NCI-H2227 (cell line): Measurements from ENCODE around the gene GRIA3.

ENCODE experiments used
- DNase-seq: peaks from one replicate; lab custom pipeline; 2025; ENCODE audit not compliant: unreplicated experiment; lab: John Stamatoyannopoulos, UW

Gene GRIA3

DNA sequence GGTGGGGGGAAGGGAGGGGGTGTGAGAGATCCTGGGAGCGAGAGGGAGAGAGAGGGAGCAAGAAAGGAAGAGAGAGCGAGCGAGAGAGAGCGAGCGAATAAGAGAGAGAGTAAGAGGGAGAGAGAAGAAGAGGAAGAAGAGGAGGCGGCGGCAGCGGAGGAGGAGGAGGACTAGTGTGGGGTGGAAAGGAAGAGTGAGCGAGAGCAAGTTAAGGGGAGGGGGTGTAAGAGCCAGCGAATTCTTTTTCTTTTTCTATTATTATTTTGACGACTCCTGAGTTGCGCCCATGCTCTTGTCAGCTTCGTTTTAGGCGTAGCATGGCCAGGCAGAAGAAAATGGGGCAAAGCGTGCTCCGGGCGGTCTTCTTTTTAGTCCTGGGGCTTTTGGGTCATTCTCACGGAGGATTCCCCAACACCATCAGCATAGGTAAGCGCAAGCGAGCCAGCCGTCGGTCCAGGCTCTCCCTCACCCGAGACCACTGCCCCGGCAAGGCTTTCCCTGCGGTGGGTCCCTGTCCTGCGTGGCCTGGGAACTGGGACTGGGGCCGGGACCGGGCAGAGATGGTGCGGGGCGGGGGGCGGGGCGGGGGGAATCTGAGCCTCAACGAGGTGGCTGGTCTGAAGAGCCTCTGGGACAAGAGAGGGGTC lies at the start of gene GRIA3:
GRIA3 (plus strand) TSS at position 60 of the 647 bp plus-strand sequence; CDS start at position 318, 258 bp downstream.
- no peak for DNase-seq

DNA sequence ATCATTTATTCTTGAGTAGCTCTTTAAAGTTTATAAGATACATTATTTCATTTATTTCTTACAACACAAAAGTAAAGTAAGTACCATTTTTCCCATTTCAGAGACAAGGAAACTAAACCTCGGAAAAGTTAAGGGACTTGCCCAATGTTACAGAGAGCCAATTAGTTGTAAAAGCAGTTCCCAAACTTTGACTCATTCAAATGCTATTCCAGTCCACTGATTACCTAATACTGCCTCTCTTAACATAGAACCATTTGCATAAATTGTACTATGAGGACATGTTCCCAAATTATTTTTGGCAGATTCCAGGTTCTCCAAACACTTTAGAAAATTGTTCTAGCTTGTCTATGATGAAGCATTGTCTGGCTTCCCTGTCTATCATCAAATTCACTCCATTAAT lies 45.6 kb upstream of the GRIA3 start:
- DNase-seq: no peak

DNA sequence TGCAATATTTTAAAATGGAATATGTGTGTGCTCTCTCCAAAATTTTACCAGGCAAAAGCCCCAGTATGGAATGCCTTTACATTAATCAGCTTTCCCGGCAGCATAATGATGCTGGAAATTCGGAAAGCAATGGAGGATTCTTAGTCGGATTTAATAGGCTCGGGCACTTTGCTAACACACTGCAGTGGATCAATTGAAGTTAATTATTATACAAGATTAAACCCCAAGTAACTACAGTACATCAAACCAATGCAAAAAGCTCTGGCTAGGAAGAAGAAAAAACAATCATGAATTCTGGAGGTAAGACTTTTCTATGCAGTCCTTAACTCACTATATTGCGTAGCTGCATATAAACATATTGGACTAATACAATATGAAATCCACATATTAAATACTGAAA lies 43.6 kb upstream of the GRIA3 start:
- DNase-seq: no peak

DNA sequence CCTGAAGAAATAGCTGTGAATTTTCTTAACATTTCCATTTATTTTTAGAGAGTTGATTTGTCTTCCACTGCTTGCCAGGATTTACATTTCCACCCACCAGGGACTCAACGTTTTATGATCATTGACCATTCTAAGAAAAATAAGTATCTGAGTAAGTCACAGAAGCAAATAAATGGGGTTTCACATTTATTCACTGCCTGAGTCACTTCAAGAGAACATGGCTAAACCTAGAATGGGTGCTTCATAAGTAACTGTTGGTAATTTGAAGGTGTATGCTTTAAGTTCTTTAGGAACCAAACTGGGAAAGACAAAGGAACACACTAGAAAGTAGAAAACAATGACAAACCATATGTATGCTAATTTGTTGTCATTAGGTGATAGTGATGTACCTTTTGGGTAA lies 43.2 kb upstream of the GRIA3 start:
- DNase-seq: no peak

DNA sequence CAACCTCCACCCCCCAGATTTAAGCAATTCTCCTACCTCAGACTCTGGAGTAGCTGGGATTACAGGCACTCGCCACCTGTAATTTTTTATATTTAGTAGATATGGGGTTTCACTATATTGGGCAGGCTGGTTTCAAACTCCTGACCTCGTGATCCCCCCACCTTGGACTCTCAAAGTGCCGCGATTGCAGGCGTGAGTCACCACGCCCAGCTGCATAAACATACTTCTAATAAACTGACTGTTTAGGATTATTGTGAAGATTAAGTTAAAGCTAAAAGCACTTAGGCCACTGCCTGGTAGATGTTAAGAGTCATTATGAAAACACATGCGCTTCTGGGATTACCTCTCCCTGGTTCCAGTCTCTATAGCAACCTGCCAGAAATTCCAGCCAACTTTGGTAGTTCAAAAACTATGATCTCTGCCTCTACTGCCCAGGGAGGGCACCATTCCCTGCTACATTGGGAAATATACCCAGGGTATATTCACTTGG lies 30.2 kb upstream of the GRIA3 start:
- DNase-seq: no peak

DNA sequence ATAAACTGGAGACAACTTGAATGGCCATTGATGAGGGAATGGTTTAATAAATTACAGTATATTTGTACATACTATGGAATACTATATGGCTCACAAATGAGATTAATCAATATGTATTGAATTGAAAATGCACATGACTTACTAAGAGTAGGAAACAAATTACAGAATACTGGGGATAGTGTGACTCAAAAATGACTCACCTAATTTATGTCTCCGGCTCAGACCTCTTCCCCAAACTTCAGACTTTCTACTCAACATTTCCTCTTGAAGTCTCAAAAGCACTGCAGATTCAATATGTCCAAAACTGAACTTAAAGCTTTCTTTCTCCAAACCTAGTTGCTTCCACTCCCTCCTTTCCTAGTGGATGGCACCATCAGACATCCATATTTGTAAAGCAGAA lies 28.8 kb upstream of the GRIA3 start:
- no peak for DNase-seq

DNA sequence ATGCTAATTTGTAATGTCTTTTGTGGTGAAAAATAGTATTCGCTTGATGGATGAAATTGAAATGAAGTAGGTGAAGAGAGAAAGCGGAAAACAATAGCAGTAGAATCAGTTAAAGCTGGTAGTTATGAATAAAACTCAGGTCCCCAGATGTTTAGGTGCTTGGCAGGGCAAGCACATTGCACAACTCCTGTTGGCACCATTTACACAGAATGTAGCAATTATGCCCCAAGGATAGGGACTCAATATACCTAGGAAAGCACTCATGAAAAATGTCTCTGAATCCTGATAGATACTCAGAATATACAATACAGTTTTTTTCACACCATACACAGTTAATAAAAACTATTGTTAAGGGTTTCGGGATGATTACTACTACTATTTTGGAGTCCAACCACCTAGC lies 26.5 kb upstream of the GRIA3 start:
- DNase-seq: no peak

DNA sequence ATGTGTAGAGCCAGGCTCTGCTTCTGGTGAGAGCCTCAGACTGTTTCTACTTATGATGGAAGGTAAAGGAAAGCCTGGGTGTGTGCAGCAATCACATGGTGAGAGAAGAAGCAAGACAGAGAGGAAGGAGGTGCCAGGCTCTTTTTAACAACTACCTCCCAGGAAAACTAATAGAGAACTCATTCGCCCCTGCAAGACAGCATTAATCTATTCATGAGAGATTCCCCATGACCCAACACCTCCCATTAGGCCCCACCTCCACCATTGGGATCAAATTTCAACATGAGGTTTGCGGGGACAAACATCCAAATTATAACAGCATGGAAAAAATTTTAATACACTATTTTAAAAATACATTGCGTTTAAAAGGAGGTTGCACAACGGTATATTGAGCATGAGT lies 24.7 kb upstream of the GRIA3 start:
- no peak for DNase-seq

DNA sequence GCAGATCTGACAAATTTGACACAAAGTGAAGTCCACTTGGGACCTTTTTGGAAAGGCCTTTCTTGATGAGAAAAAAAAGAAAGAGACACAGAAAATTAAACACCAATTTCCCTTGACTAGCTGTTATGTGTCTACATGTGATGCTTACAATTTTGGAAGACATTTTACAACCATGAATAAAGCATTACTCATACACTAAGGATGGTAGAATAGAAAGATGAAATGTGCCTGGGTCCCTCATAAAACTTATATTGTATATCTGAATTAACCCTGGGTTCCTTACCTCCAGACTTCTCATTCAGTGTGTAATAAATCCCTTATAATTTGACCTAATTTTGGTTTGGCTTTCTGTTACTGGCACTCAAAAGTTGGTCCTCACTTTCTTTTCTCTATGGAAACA lies 16.5 kb upstream of the GRIA3 start:
- DNase-seq: no peak

DNA sequence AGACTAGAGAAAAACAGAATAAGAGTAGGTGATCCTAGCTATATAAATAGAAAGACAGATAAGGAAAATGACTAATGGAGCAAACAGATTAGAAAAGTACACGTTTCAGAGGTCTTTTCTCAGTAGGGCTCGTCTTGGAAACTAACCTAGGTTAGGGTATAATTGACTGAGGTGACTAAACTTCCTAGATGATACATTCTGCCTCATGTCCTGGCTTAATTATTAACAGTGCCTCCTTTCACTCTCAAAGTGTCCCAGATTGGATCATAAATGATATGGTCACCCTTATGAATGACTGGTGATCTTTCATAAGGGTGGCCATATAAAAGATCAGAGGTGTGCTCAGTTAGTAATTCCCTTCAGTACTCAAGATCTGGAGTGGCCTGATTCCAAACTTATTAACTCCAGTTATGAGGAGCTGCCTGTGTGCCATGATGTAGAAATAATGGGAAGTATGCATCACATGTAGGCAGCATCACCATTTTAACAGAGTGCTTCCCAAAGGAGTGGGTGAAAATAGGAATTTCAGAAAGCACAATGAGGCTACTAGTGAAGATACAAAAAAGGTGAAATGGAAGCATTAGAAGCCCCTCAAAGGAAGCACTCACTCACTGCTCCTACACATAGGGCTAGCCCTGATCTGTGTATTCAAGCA lies 14.7 kb upstream of the GRIA3 start:
- no peak for DNase-seq

DNA sequence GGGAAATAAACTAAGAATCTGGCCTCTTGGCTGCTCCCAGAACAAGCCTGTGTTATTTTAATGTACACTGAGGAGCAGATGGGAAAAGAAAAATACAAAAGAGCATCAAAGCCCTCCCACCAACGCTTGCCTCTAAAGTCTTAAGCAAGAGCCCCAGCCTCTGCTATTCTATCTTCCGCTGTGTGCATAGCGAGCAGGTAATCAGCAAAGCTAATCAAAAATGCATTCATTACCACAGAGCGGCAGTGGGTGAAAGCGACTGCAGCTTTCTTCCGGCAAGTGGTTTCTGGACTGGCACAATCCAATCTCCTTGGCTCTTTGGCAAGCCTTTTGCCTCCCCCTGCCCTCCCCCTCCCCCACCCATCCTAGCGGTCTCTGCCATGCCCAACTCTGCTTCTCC lies 13.5 kb upstream of the GRIA3 start:
- DNase-seq: no peak

DNA sequence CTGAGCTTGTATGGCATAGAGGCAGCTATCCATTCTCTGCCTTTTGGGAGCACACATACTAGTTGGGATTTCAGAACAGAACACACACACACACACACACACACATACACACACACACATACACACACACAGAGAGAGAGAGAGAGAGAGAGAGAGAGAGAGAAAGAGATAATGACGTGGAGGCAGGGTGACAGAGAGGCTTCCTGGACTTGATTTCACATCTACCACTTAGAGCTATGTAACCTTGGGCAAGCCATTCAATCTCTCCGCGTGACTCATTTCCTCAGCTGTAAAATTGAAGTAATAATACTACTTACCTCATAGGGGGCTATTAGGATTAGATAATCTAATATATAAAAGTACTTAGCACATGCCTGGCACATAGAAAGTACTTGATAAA lies 12.3 kb upstream of the GRIA3 start:
- no peak for DNase-seq

DNA sequence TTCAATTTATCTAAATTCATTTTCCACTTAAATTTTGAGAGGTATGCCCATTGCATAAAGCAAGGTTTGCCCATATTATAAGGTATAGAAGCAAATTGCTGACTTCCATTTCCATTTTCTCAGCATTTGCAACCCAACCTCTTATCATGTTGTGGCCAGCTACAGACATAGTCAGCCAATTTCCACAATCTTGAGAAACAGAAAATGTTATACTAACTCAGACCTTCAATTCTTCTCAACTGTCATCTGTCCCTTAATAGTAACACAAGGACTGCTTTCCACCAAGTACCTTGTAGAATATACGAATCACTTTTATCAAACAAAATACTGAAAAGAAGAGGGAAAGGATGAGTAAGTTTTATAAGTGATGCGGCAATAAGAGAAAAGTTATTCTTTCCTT lies 11.2 kb upstream of the GRIA3 start:
- no peak for DNase-seq

DNA sequence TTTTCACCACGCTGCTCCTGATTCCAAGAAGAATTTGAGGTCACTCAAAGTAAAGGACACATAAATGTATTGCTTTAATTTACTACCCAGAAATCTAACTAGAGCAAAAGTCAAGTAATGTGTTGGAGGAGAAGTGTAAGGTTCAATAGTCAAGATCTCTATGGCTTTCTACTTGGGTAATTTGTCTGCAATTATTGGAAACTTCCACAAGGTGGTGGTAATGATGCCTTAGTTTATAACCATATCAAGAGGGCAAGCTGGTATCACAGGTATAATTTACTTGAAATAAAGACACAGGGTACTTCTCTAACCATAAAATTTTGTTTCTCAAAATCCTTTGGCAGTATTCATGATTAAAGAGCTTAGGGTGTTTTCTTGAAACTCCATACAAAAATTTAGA lies 10.2 kb upstream of the GRIA3 start:
- DNase-seq: no peak

DNA sequence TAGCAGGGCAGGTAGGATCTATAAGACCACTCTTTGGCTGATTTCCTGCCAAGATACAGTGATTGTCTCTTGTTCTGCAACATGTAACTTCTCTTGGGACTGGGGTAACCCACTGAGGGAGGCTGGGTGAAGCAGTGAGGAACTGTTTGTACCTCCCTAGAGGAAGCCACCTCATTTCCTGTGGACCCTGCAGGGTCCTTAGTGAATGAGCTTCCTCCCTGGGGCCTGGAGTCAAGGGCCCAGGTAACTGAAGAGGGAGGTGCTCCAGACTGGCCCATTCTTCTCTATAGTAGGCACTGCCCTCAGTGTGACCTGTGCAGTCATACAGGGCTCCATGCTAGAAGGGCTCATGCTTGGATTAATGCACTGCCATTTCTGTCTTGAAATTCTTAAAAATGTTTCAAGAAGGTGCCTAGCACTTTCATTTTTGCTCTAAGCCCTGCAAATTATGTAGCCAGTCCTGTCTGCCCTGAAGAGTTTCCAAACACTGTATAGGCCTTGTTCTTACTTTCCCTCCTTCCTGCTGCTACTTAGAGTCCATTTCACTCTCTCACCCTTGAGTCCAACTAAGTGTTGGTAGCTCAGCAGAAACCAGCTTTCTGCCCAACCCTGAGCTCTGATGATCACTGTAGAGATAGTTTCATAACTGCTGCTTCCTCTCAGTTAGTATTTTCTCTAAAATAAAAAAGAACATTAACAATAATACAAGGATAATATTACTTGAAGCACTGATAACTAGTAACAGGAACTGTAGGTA lies 8.5 kb upstream of the GRIA3 start:
- DNase-seq: no peak

DNA sequence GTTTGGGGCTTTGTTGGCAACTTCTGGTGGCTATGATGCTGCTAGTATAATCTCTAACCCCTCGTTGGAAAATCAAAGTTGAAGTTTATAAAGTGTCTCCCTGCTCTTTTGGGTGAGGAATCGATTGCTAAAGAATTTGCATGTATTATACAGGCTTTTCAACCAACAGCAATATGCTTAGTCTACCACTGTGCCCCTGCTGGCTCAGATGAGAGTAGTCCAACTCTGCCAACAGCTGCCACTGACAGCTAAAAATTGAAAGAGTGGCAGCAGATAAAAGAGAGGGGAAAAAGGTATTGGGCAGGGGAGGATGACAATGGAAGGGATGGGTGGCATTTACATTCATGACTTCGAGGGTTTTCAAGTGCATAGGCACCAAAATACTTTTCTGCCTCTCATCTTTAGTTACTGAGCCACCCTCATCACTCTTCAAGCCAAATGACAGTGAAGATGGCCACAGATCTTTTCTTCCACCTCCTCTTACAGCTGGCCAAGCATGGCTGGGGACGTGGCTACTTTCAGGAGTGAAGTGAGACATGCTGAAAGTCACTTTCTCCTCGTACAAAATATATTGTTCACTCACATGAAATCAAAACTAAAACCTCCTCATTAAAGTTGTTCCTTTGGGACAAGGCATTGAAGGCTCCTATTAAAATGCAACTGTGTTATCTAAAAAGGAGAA lies 2.7 kb upstream of the GRIA3 start:
- no peak for DNase-seq

DNA sequence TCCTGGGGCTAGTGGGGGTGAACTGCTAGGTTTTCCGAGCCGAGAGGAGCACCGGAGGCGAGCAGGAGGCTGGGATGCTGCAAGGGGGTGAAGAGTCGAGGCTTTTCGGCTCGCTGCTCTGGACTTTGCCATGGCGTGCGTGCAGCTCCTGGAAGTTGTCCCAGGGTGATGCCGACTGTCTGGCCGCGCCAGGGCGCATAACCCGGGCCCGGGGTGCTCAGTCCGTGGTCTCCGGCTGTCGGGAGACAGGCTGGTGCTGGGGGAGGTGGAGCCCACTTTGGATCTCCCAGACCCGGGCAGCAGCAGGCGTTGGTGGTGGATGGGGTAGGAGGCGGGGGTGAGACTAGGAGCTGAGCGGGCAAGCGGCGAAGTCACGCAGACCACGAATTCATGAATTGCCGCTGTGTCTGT lies 793 bp downstream of the GRIA3 start:
- no peak for DNase-seq

DNA sequence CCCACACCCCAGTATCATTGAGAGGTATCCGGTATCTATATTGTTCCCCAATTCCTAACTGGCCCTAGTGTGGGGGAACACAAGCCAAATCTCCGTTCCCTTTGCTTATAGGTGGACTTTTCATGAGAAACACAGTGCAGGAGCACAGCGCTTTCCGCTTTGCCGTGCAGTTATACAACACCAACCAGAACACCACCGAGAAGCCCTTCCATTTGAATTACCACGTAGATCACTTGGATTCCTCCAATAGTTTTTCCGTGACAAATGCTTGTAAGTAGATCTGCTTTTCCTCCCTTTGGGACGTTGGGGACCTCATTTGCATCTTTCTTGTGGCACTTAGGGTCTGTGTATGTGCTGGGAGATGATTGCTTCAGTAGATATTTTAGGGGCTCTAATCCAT lies 1.6 kb downstream of the GRIA3 start:
- no peak for DNase-seq

DNA sequence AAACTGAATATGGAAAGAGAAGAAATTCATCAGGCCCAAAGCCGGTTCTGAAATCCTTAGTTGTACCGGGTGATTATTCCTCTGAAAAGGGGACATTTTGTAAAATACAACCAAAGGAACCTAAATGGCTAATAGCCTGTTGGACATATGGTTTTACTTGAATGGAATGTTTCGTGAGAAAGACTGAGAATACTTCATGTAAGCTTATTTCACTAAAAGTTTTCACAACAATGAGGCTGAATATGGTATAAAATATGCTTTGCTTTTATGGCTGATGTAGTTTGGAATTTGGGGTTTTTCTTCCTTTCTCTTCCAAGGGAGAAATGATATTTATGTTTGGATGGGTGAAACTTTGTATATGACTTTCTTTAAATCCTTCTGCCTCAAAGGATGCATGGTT lies 2.7 kb downstream of the GRIA3 start:
- no peak for DNase-seq

DNA sequence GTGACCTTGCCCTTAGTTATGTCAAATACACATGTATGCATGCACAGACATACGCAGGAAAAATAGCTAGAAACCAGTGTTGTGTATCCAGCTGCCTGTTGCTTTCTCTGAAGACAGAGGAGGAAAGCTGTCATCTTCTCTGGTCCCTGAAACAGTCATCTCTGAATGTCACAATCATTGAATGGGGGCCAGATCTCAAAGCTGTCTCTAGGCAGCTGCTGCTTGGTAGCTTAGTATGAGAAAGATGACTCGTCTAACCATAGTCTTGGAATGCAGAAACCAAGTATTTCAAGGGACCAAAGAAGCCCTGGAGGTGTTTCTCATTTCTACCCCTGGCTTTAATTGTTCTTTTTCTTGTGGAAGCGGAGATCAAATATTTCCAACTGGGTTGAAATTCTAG lies 4.0 kb downstream of the GRIA3 start:
- no peak for DNase-seq

DNA sequence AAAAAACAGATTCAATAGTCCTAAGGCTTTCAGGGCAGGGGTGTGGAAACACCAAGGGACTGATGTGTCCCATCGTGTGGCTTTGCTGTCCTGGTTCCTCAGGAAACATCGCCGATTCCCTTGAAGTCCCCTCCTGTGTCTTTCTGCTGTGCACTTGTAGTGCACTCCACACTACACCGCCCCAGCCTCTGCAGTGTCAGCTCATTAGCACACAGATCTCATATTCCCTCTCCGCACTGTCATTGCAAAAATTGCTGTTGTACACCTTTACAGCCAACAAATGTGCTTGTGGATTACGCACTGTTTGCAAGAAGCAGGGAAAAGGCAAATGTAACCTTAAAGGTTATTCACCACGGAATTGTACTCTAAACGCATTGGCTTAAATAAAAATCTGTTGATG lies 5.3 kb downstream of the GRIA3 start:
- DNase-seq: no peak

DNA sequence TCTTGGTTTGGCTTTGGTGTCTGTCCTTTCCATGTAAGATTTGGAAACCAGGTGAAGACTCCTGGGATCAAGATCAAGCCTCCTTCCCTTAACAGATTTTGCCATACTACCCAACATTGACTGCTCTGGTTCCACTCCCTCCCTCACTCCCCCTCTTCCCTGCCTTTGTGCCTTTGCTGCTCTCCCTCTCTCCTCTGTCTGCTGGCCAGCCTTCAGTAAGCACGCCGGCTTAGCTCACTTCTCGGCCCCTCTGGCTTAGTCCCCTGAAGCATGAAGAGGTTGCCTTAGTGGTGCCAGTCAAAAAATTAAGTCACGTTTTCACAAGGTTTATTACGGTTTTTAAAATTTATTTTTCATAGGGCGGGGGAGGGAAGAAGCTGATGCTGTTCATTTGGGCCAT lies 6.0 kb downstream of the GRIA3 start:
- DNase-seq: no peak
